Type B pancreatic cell (in vitro differentiated cells): Measurements from ENCODE around the gene GBA2. TPM values are rescaled to one million over a fixed set of nuclear protein-coding genes. Genes with fewer than 3 reads are reported as not detected.

Source experiments
- DNase-seq: peaks from one replicate; pipeline ENCODE4 v3.0.0; 2021; ENCODE audit warnings: mixed read lengths; ENCODE audit not compliant: unreplicated experiment; ENCODE audit errors: extremely low spot score
- H3K27ac Mint-ChIP-seq: 2 replicates; pipeline ENCODE4 v1.8.0; 2021; ENCODE audit warnings: mild to moderate bottlenecking, mixed read lengths
- H3K27me3 Mint-ChIP-seq: 2 replicates; pipeline ENCODE4 v1.8.0; 2021; ENCODE audit warnings: mixed read lengths
- H3K36me3 Mint-ChIP-seq: 2 replicates; pipeline ENCODE4 v1.8.0; 2021; ENCODE audit warnings: mixed read lengths
- H3K4me1 Mint-ChIP-seq: one replicate; pipeline ENCODE4 v1.8.0; 2021; ENCODE audit warnings: mixed read lengths; ENCODE audit not compliant: unreplicated experiment
- H3K4me3 Mint-ChIP-seq: 2 replicates; pipeline ENCODE4 v1.8.0; 2021; ENCODE audit warnings: mild to moderate bottlenecking, mixed read lengths
- H3K9me3 Mint-ChIP-seq: 2 replicates; pipeline ENCODE4 v1.8.0; 2021; ENCODE audit warnings: mixed read lengths
- CTCF ChIP-seq: fragments of 200-600 bp; sonication (generic); conservative IDR thresholded peaks from 2 replicates; pipeline ENCODE4 v1.5.0; 2021; ENCODE audit warnings: antibody characterized with exemption, mild to moderate bottlenecking
- long read RNA-seq: library from polyadenylated mRNA; unstranded; transcript quantifications from one replicate; pipeline ENCODE4 v2.0.0, GENCODE V29; 2020
- total RNA-seq: library from RNA; stranded (reverse); gene quantifications from 2 replicates; pipeline ENCODE4 v1.2.1, GENCODE V29; 2021; ENCODE audit warnings: low replicate concordance

GBA2 gene
- 100 and 103 TPM in 2 replicates for total RNA-seq
- long read RNA-seq, transcript GBA2-203 (17 exons, 3,611 nt): major isoform, 18 of 67 reads
- long read RNA-seq, partial matches to known transcripts: 15 of 67 reads
- long read RNA-seq, other reads (novel, unspliced or antisense): 31 of 67 reads

- Mint-ChIP-seq H3K27ac (peak within 1 kb of the TSS; percentile 95), H3K4me3 (peak within 1 kb of the TSS; percentile 96), H3K9me3 (no peaks in the 10 kb centered on the region), H3K4me1 (peaks cover 23% of the 10 kb centered on the region), H3K27me3 (no peaks in the 10 kb centered on the region), H3K36me3 (peaks cover 30% of the 10 kb centered on the region)
- no peak for TF ChIP-seq CTCF
- DNase-seq: peak; percentile 80
These were observed at the start of gene GBA2, which contains the start of gene RGP1 for GRCh38 chr9:35748858-35749514. Gene GBA2 (minus strand): TSS chr9:35749228. CDS start chr9:35748704, 524 bp downstream. Gene RGP1 (plus strand): TSS chr9:35749287. CDS start chr9:35749756, 469 bp downstream.

DNA sequence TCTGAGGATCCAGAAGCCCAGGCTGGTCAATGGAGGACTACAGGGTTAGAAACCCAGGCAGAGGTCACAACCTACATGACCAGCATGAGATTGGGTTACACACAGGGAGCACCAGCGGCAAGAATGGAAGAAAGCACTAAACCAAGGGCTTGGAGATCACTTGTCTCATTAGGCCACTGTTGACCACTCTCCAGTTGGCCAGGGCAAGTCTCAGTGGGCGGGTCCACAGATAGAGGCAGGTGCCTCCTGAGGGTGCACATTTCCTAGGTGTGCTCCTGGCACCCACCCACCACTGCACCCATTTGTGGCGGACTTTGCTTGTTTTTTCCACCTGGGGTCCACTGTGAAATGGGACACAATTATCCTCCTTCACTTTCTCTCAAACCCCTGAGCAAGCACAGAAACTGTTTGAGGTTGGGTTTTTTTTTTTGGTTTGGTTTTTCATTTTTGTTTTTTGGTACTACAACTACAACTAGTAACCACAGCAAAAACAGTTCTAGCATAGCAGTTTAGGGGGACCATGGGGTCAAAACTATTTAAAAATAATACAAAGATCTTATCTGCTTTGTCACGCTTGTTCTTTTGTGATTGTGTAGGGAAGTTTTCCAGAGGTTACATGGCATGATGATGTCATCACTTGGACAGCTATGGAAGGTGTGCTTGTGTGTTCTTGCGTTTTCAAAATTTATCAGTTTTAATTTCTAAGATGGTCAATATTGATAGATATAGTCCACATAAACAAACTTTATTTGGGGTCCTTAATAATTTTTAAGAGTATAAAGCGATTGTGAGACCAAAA, 48.5 kb upstream of the GBA2 start:
- H3K27me3 Mint-ChIP-seq: no peaks in the 10 kb centered on the region
- H3K4me1 Mint-ChIP-seq: peaks cover 26% of the 10 kb centered on the region
- no peak overlapping the region for H3K27ac Mint-ChIP-seq
- no peak for TF ChIP-seq CTCF
- H3K9me3 Mint-ChIP-seq: no peaks in the 10 kb centered on the region
- H3K36me3 Mint-ChIP-seq: peaks cover 13% of the 10 kb centered on the region
- H3K4me3 Mint-ChIP-seq: no peak overlapping the region
- no peak for DNase-seq

- no peak for TF ChIP-seq CTCF
These were observed 46.7 kb upstream of the GBA2 start for GRCh38 chr9:35795695-35796094.

GRCh38 chr9:35793461-35793860, 44.4 kb upstream of the GBA2 start:
- no peaks in the 10 kb centered on the region for H3K36me3 Mint-ChIP-seq
- TF ChIP-seq CTCF: no peak
- H3K27me3 Mint-ChIP-seq: peaks cover 7% of the 10 kb centered on the region
- H3K27ac Mint-ChIP-seq: no peak overlapping the region
- no peak for DNase-seq
- peaks cover 31% of the 10 kb centered on the region for H3K4me1 Mint-ChIP-seq
- peak overlapping the region; percentile 3 for H3K4me3 Mint-ChIP-seq
- H3K9me3 Mint-ChIP-seq: no peaks in the 10 kb centered on the region

More at GRCh38 chr9:35795695-35796094, 46.7 kb upstream of the GBA2 start:
- H3K9me3 Mint-ChIP-seq: no peaks in the 10 kb centered on the region
- H3K4me3 Mint-ChIP-seq: no peak overlapping the region
- peaks cover 26% of the 10 kb centered on the region for H3K4me1 Mint-ChIP-seq
- peak overlapping the region; percentile 7 for H3K27ac Mint-ChIP-seq
- peaks cover 3% of the 10 kb centered on the region for H3K36me3 Mint-ChIP-seq
- DNase-seq: no peak
- H3K27me3 Mint-ChIP-seq: peaks cover under 1% of the 10 kb centered on the region

DNA sequence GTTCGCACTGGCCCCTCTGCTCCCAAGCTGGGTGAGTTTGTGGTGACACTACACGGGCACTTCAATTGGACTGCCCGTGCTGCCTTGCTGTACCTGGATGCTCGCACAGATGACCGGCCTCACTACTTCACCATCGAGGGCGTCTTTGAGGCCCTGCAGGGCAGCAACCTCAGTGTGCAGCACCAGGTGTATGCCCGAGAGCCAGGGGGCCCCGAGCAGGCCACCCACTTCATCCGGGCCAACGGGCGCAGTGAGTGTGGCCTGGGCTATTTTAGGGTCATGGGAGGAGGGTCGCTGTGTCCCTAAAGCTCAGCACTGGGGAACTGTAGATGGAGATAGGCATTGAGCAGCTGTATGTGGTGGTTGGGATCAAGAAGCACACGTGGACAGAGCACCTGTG, 43.8 kb upstream of the GBA2 start:
- no peak for DNase-seq
- H3K4me1 Mint-ChIP-seq: peaks cover 27% of the 10 kb centered on the region
- H3K9me3 Mint-ChIP-seq: no peaks in the 10 kb centered on the region
- H3K27me3 Mint-ChIP-seq: peaks cover 7% of the 10 kb centered on the region
- H3K36me3 Mint-ChIP-seq: no peaks in the 10 kb centered on the region
- H3K4me3 Mint-ChIP-seq: peak overlapping the region; percentile 68
- no peak overlapping the region for H3K27ac Mint-ChIP-seq
- no peak for TF ChIP-seq CTCF
